T-cell (primary cell): ENCODE measurements around the gene TPM4. TPM values are rescaled to one million over a fixed set of nuclear protein-coding genes. Genes with fewer than 3 reads are reported as not detected.

Experiments
- ATAC-seq, 4 experiments: fragments of 200-7000 bp in 3 of 4; fragments of 150-1000 bp in 1 of 4; cut with Tn5 transposase; replicated peaks in 1 of 4; 1 replicate in 3 of 4; 2 replicates in 1 of 4; pipeline ENCODE4 v1.10.0; 2021; ENCODE audit warnings: moderate library complexity in 3 of 4, mild to moderate bottlenecking in 2 of 4, moderate number of reproducible peaks in 1 of 4
- CTCF ChIA-PET, 2 donors: fragments of 300-600 bp; sonication (Branson Sonifier 250); formaldehyde crosslinking; loops; one replicate each; lab custom pipeline; 2022; ENCODE audit warnings: antibody characterized with exemption in 2 of 2; lab: Charles Lee
- POLR2A ChIA-PET, 2 donors: fragments of 300-600 bp; sonication (Branson Sonifier 250); formaldehyde crosslinking; loops; one replicate each; lab custom pipeline; 2022; ENCODE audit warnings: antibody characterized with exemption in 2 of 2; lab: Charles Lee
- DNase-seq, 35 experiments: peaks; one replicate each; pipeline versions ENCODE4 v3.0.0 to v3.0.0-alpha.2; 2013 to 2023
- H3K27ac ChIP-seq: one replicate; pipeline ENCODE4 v1.5.1; 2013; ENCODE audit warnings: low read length
- H3K27me3 ChIP-seq, 2 experiments: replicated peaks in 1 of 2; 1 replicate in 1 of 2; 2 replicates in 1 of 2; pipeline versions ENCODE4 v1.6.1 to v1.7.0; 2013; ENCODE audit warnings: low read length in 1 of 2, mixed read lengths in 1 of 2; ENCODE audit not compliant: control insufficient read depth in 2 of 2, insufficient read depth in 2 of 2; ENCODE audit errors: extremely low read depth in 1 of 2
- H3K36me3 ChIP-seq, 2 donors: 1 replicate in 1 of 2; 2 replicates in 1 of 2; pipeline versions ENCODE4 v1.6.1 to v1.7.0; 2013; ENCODE audit warnings: low read length in 1 of 2; ENCODE audit not compliant: control insufficient read depth in 2 of 2, insufficient read depth in 1 of 2; ENCODE audit errors: extremely low read depth in 1 of 2
- H3K4me1 ChIP-seq, 2 experiments: 1 replicate in 1 of 2; 2 replicates in 1 of 2; pipeline versions ENCODE4 v1.6.1 to v1.7.0; 2013; ENCODE audit warnings: low read length in 2 of 2, mixed read lengths in 1 of 2; ENCODE audit not compliant: insufficient read depth in 2 of 2, control insufficient read depth in 1 of 2; ENCODE audit errors: extremely low read depth in 1 of 2
- H3K4me3 ChIP-seq, 2 donors: 1 replicate in 1 of 2; 2 replicates in 1 of 2; pipeline versions ENCODE4 v1.5.1 to v1.7.0; 2013; ENCODE audit warnings: mild to moderate bottlenecking in 2 of 2, low read length in 1 of 2, moderate library complexity in 1 of 2; ENCODE audit not compliant: control insufficient read depth in 1 of 2; ENCODE audit errors: extremely low read depth in 1 of 2
- H3K9me3 ChIP-seq: 2 replicates; pipeline ENCODE4 v1.7.0; 2013
- H3K27ac Mint-ChIP-seq, 2 donors: one replicate each; pipeline ENCODE4 v1.8.0; 2020 to 2021; ENCODE audit warnings: mild to moderate bottlenecking in 2 of 2, mixed read lengths in 2 of 2
- H3K27me3 Mint-ChIP-seq, 2 donors: one replicate each; pipeline ENCODE4 v1.8.0; 2021 to 2022; ENCODE audit warnings: mixed read lengths in 2 of 2
- H3K36me3 Mint-ChIP-seq: one replicate; pipeline ENCODE4 v1.8.0; 2021; ENCODE audit warnings: mixed read lengths
- H3K4me1 Mint-ChIP-seq, 3 donors: one replicate each; pipeline ENCODE4 v1.8.0; 2020 to 2022; ENCODE audit warnings: mixed read lengths in 3 of 3, mild to moderate bottlenecking in 1 of 3
- H3K4me3 Mint-ChIP-seq, 3 donors: one replicate each; pipeline ENCODE4 v1.8.0; 2020 to 2022; ENCODE audit warnings: mild to moderate bottlenecking in 3 of 3, mixed read lengths in 3 of 3, moderate library complexity in 3 of 3
- H3K9me3 Mint-ChIP-seq, 3 donors: one replicate each; pipeline ENCODE4 v1.8.0; 2020 to 2022; ENCODE audit warnings: mixed read lengths in 3 of 3
- WGBS: methylation state at CpG from one replicate; pipeline ENCODE4 v1.1.5; 2013; ENCODE audit warnings: missing lambda C conversion rate; ENCODE audit not compliant: insufficient coverage; 5-methylcytosine and 5-hydroxymethylcytosine counted together
- total RNA-seq, 35 experiments: library from RNA in 6 of 35; stranded (reverse) in 6 of 35; fragments of 120-200 nt in 1 of 35; gene quantifications; one replicate each; pipeline versions ENCODE4 v1.2.1 to v1.2.4 and lab custom pipeline; 2013 to 2026

TPM4 gene
- total RNA-seq, 5 donors from 2014 or later (not counting 1 experiment from before 2014, with no cell fraction given), result 83.6 to 189 (median 99.5) TPM

DNA sequence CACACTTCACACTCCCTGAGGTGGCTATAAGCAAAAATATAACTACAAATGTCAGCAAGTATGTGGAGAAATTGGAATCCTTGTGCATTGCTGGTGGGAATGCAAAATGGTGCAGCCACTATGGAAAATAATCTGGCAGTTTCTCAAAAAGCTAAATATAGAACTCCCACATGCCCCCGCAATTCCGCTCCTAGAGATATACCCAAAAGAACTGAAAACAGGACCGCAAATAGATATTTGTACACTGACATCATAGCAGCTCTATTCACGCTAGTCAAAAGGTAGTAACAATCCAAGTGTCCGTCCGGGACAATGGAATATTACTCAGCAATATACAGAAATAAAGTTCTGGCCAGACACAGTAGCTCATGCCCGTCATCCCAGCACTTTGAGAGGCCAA, 31.5 kb upstream of the TPM4 start:
- Mint-ChIP-seq H3K4me3 (no peak overlapping the region), H3K9me3 (no peaks in the 10 kb centered on the region), H3K27ac (no peak overlapping the region), H3K36me3 (no peaks in the 10 kb centered on the region), H3K4me1 (peaks cover 0 to 17% (median 13%) of the 10 kb centered on the region in 3 donors), H3K27me3 (no peaks in the 10 kb centered on the region)
- Histone ChIP-seq H3K27ac (no peak overlapping the region), H3K4me3 (no peak overlapping the region), H3K27me3 (peaks cover 0 to 9% of the 10 kb centered on the region in 2 experiments), H3K4me1 (peaks cover 0 to 8% of the 10 kb centered on the region in 2 experiments), H3K9me3 (no peaks in the 10 kb centered on the region), H3K36me3 (no peaks in the 10 kb centered on the region)
- no peak for DNase-seq
- 99% methylated on average over 7 of the region's 7 CpGs for WGBS
- POLR2A ChIA-PET, result interaction anchor here in 1 of 2 donors (0.6 kb wide), 1 partner anchor 15 kb away, joined by 10 read pairs; no protein-coding TSS in a partner anchor
- CTCF ChIA-PET, result no interaction called here
- no peak for ATAC-seq

- Histone ChIP-seq H3K9me3 (no peaks in the 10 kb centered on the region), H3K4me3 (no peak overlapping the region), H3K27me3 (peaks cover 0 to 9% of the 10 kb centered on the region in 2 experiments), H3K27ac (no peak overlapping the region), H3K4me1 (peaks cover 0 to 8% of the 10 kb centered on the region in 2 experiments), H3K36me3 (no peaks in the 10 kb centered on the region)
- DNase-seq (no peak), ATAC-seq (no peak)
- no peaks in the 10 kb centered on the region for H3K9me3 Mint-ChIP-seq
- H3K36me3 Mint-ChIP-seq, result no peaks in the 10 kb centered on the region
- ChIA-PET POLR2A (no interaction called here), CTCF (no interaction called here)
- H3K27me3 Mint-ChIP-seq, result no peaks in the 10 kb centered on the region
- H3K27ac Mint-ChIP-seq, result no peak overlapping the region
- H3K4me3 Mint-ChIP-seq, result no peak overlapping the region
- WGBS, result 83% methylated on average over 1 of the region's 4 CpGs
- H3K4me1 Mint-ChIP-seq, result peaks cover 3 to 16% (median 13%) of the 10 kb centered on the region in 3 donors
Measured at GRCh38 chr19:16045171-16045570, 31.1 kb upstream of the TPM4 start.

DNA sequence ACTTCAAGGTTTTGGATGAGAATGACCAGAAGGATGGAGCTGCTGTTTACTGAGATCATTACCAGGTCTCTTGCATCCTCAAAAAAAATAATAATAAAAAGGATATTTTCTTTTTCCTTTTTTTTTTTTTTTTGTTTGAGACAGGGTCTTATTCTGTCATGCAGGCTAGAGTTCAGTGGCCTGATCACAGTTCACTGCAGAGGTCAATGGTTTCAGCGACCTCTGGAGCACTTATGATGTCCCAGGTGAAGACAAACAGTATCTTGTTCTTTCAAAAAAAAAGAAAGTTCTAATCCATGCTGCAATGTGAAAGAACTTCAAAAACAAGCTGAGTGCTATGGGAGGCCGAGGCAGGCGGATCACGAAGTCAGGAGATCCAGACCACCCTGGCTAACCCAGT, 30.4 kb upstream of the TPM4 start:
- CTCF ChIA-PET, result interaction anchor here (0.7 to 1.1 kb wide), 2 partner anchors 139 to 234 kb away, joined by 3 to 4 read pairs; partner anchors contain the start of gene FAM32A (in 1 of the 2)
- WGBS, result 72% methylated on average over 2 of the region's 4 CpGs
- H3K27ac ChIP-seq, result no peak overlapping the region
- no peaks in the 10 kb centered on the region for H3K36me3 ChIP-seq
- ATAC-seq (no peak), DNase-seq (no peak)
- H3K4me1 ChIP-seq, result peaks cover 0 to 8% of the 10 kb centered on the region in 2 experiments
- peaks cover 0 to 9% of the 10 kb centered on the region in 2 experiments for H3K27me3 ChIP-seq
- H3K36me3 Mint-ChIP-seq, result no peaks in the 10 kb centered on the region
- no peaks in the 10 kb centered on the region for H3K9me3 ChIP-seq
- no peak overlapping the region for H3K27ac Mint-ChIP-seq
- no peaks in the 10 kb centered on the region for H3K9me3 Mint-ChIP-seq
- H3K4me3 ChIP-seq, result no peak overlapping the region
- H3K4me1 Mint-ChIP-seq, result peaks cover 6 to 10% (median 9%) of the 10 kb centered on the region in 3 donors
- POLR2A ChIA-PET, result no interaction called here
- H3K4me3 Mint-ChIP-seq, result no peak overlapping the region
- H3K27me3 Mint-ChIP-seq, result no peaks in the 10 kb centered on the region

DNA sequence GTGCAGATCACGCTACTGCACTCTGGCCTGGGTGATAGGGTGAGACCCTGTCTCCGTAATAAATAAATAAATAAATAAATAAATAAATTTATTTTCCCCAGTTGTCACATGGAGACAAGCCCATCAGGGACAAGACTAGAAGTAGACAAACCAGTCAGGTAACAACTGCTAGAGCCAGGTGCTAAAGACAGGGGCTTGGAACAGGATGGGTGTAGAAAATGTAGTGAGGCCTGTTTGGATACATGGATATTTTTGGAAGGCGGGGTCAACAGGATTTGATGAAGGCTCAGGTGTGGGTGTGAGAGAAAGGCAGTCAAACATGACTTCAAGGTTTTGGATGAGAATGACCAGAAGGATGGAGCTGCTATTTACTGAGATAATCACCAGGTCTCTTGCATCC, 27.7 kb upstream of the TPM4 start:
- Histone ChIP-seq H3K9me3 (no peaks in the 10 kb centered on the region), H3K27ac (no peak overlapping the region), H3K4me1 (peaks cover 0 to 6% of the 10 kb centered on the region in 2 experiments), H3K4me3 (no peak overlapping the region), H3K36me3 (no peaks in the 10 kb centered on the region), H3K27me3 (peaks cover 0 to 2% of the 10 kb centered on the region in 2 experiments)
- ATAC-seq (no peak), DNase-seq (no peak)
- Mint-ChIP-seq H3K4me1 (peaks cover 4 to 20% (median 8%) of the 10 kb centered on the region in 3 donors), H3K4me3 (no peak overlapping the region), H3K27ac (no peak overlapping the region), H3K27me3 (no peaks in the 10 kb centered on the region), H3K36me3 (no peaks in the 10 kb centered on the region), H3K9me3 (no peaks in the 10 kb centered on the region)
- CTCF ChIA-PET, result interaction anchor here (0.6 to 1.7 kb wide), 3 partner anchors 22 to 187 kb away, joined by 3 to 4 read pairs (median 4); no protein-coding TSS in a partner anchor
- 80% methylated on average over 1 of the region's 3 CpGs for WGBS
- POLR2A ChIA-PET, result no interaction called here

DNA sequence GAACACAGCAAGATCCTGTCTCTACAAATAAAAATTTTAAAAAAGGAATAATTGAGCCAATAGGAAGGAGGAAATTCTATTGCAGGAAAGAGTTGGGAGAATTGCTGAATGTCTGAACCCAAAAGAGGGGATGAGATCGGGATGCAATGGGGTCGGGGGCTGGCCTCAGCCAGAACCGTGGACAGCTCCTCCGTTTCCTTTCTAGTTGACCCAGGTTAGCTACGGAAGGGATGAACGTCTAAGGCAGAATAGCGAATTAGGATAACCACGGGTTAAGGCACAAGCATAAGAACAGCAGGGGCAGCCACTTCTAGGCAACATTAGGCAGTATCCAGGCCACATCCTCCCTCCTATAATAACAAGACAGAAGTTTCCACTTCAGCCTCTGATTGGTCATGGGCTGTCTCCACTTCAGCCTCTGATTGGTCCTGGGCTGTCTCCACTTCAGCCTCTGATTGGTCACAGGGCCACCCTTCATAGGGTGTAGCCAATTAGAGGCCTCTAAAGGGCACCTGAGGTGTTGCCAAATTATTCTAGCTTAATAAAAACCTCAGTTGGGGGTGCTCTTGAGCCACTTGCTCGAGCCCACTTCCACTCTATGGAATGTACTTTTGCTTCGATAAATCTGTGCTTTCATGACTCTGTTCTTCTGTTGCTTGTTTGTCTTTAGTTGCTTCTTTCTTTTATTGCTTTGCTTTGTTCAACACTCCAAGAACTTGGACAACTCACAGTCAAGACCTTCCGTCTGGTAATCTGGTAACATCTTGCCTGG, 24.9 kb upstream of the TPM4 start:
- H3K4me3 Mint-ChIP-seq, result no peak overlapping the region
- 76% methylated on average over 5 of the region's 11 CpGs for WGBS
- H3K9me3 Mint-ChIP-seq, result peaks cover 0 to 7% (median 6%) of the 10 kb centered on the region in 3 donors
- H3K27me3 ChIP-seq, result no peaks in the 10 kb centered on the region
- no peaks in the 10 kb centered on the region for H3K36me3 ChIP-seq
- H3K27ac Mint-ChIP-seq, result peak overlapping the region; percentile 2 to 28
- no peaks in the 10 kb centered on the region for H3K36me3 Mint-ChIP-seq
- ATAC-seq, result peak; percentile 91 to 100 (median 95)
- POLR2A ChIA-PET, result no interaction called here
- H3K27ac ChIP-seq, result no peak overlapping the region
- peak in 28 of 35 experiments; percentile 17 to 72 (median 40) for DNase-seq
- CTCF ChIA-PET, result interaction anchor here in 1 of 2 donors (1.0 to 1.3 kb wide), 2 partner anchors 9 to 35 kb away, joined by 3 to 4 read pairs; no protein-coding TSS in a partner anchor
- H3K27me3 Mint-ChIP-seq, result no peaks in the 10 kb centered on the region
- no peak overlapping the region for H3K4me3 ChIP-seq
- peaks cover 4 to 20% (median 8%) of the 10 kb centered on the region in 3 donors for H3K4me1 Mint-ChIP-seq
- H3K9me3 ChIP-seq, result no peaks in the 10 kb centered on the region
- peaks cover 0 to 6% of the 10 kb centered on the region in 2 experiments for H3K4me1 ChIP-seq

DNA sequence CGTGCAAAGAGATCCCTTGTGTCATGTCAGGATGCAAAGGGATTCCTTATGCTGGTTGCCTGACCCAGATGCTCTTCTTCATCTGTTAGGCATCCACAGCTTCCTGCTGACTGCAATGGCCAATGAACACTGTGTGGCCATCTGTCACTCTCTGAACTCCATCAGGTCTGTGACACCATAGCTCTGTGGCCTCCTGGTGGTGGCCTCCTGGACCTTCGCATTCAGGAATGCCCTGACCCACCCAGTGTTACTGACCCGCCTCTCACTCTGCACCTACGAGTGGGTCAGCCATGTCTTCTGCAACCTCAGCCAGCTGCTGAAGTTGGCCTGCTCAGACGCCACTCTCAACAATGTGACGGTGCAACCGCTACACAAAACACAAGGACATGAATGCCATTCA, 23.9 kb upstream of the TPM4 start:
- H3K4me1 ChIP-seq, result peaks cover 0 to 6% of the 10 kb centered on the region in 2 experiments
- no peaks in the 10 kb centered on the region for H3K9me3 ChIP-seq
- peaks cover 4 to 20% (median 8%) of the 10 kb centered on the region in 3 donors for H3K4me1 Mint-ChIP-seq
- H3K9me3 Mint-ChIP-seq, result peaks cover 0 to 7% (median 6%) of the 10 kb centered on the region in 3 donors
- no peak overlapping the region for H3K27ac ChIP-seq
- H3K27me3 ChIP-seq, result no peaks in the 10 kb centered on the region
- ChIA-PET CTCF (interaction anchor here in 1 of 2 donors (1.3 kb wide), 1 partner anchor 34 kb away, joined by 4 read pairs; no protein-coding TSS in a partner anchor), POLR2A (no interaction called here)
- H3K4me3 ChIP-seq, result no peak overlapping the region
- H3K36me3 Mint-ChIP-seq, result no peaks in the 10 kb centered on the region
- no peaks in the 10 kb centered on the region for H3K27me3 Mint-ChIP-seq
- H3K36me3 ChIP-seq, result no peaks in the 10 kb centered on the region
- WGBS, result 80% methylated on average over 4 of the region's 7 CpGs
- no peak overlapping the region for H3K27ac Mint-ChIP-seq
- ATAC-seq (no peak), DNase-seq (no peak)
- no peak overlapping the region for H3K4me3 Mint-ChIP-seq
